HG03139 (cell line): ENCODE results near the gene NAV3.
"Not testable (repeated sequence)": the region's sequence is repeated elsewhere in the genome, so short reads cannot be mapped to it uniquely, and the experiment has no call there.

ENCODE experiments used
- ATAC-seq: cut with Tn5 transposase; IDR thresholded peaks from one replicate; pipeline ENCODE4 v1.9.1; 2021; ENCODE audit not compliant: unreplicated experiment

Gene NAV3

DNA sequence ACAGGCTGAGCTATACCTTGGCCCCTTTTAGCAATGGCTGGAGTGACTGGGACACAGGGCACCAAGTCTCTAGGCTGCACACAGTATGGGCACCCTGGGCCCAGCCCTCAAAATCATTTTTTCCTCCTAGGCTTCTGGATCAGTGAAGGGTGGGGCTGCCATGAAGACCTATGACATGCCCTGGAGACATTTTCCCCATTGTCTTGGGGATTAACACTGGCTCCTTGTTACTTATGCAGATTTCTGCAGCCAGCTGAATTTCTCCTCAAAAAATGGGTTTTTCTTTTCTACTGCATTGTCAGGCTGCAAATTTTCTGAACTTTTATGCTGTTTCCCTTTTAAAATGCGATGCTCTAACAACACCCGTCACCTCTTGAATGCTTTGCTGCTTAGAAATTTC lies 272.1 kb downstream of the NAV3 start:
- ATAC-seq = not testable (repeated sequence)

DNA sequence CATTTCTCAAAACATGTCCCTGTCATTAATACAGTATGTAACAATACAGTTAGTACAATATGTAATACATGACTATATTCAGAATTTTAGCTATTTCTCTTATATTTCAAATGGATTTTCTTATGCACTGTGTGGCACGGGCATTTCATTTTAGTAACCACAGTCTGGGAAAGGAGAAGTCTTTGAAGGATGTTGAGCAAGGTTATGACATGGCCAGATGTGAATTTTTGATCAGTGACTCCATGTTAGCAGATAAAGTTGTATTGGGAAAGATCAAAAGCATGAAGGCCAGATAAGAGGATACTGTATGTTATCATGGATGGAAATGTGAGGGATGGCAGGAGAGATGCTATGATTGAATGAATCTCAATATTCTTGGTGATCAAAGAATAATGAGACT lies 285.2 kb downstream of the NAV3 start:
- ATAC-seq = no peak

DNA sequence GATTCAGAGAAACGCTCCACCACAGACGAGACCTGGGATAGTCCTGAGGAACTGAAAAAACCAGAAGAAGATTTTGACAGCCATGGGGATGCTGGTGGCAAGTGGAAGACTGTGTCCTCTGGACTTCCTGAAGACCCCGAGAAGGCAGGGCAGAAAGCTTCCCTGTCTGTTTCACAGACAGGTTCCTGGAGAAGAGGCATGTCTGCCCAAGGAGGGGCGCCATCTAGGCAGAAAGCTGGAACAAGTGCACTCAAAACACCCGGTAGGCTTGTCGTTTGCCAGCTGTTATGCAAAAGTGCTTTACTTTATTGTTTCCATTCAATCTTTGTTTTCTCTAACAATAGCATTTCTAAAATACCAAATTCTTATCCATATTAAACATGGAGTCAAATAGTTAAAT lies 287.3 kb downstream of the NAV3 start:
- no peak for ATAC-seq

DNA sequence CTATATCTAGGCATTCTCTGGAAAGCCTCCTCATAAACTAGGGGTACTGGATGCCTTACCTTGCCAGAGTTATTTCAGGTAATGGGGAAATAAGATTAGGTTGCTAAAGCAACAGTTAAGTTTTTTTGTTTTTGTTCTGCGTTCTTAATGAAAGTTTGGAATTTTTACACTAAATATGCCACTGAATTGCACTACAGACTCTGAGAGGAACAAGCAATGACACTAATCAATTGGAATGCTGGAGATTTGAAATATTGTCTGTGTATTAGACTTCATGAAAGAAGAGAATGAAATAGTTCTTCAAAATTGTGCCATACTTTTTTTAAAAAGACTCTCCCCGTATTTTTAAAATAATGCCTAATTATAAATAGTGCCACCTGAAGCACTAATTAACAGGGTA lies 287.8 kb downstream of the NAV3 start:
- ATAC-seq = no peak

DNA sequence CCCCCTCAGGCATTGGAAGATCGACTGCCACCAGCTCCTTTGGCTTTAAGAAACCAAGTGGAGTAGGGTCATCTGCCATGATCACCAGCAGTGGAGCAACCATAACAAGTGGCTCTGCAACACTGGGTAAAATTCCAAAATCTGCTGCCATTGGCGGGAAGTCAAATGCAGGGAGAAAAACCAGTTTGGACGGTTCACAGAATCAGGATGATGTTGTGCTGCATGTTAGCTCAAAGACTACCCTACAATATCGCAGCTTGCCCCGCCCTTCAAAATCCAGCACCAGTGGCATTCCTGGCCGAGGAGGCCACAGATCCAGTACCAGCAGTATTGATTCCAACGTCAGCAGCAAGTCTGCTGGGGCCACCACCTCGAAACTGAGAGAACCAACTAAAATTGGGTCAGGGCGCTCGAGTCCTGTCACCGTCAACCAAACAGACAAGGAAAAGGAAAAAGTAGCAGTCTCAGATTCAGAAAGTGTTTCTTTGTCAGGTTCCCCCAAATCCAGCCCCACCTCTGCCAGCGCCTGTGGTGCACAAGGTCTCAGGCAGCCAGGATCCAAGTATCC lies 288.7 kb downstream of the NAV3 start:
- ATAC-seq = no peak

DNA sequence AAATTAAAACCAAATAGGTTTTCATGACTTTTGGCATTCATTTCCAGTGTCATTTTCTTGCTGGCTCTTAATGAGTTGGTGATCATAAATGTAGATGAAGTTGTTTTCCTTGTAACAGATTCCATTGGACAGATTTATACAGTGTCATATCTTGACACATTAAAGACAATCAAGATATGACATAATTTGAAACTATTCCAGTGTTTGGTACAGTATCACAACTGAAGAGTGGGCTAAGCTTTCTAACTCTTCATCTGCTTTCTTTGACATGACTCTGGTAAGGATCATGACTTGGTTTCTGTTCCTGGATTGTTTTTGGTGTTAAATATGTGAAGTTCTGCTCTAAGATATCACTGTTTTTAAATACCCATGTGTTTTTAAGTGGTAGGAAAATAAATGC lies 289.6 kb downstream of the NAV3 start:
- ATAC-seq = no peak

DNA sequence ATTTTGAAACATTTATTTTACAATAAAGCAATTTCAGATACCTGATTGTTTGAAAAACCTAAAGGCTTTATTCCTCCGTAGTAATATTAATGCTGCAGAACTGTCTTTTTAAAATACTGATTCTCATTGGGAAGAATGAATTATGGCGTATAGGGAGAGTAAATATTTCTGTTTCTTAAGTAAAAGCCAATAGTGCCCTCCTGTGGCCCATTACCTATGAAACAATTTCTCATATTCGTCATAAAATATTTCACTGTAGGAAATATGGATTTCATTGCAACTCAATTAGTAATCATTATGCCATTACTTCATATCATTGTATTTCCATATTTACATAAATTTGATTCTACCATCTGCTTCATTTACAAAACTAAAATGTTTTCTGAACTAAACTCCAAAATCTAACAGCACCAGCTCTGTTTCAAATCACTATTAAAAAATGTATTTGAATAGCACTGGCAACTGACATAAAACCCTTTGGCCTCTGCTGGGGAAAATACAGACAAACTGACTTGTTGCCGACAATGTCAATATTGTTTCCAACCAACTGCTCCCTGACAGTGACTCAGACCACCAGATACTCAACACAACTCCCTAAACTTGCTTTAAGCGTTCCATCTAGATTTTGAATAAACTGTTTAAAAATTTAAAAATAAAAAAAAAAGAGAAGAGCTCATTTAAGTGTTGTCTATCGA lies 290.3 kb downstream of the NAV3 start:
- ATAC-seq = no peak

DNA sequence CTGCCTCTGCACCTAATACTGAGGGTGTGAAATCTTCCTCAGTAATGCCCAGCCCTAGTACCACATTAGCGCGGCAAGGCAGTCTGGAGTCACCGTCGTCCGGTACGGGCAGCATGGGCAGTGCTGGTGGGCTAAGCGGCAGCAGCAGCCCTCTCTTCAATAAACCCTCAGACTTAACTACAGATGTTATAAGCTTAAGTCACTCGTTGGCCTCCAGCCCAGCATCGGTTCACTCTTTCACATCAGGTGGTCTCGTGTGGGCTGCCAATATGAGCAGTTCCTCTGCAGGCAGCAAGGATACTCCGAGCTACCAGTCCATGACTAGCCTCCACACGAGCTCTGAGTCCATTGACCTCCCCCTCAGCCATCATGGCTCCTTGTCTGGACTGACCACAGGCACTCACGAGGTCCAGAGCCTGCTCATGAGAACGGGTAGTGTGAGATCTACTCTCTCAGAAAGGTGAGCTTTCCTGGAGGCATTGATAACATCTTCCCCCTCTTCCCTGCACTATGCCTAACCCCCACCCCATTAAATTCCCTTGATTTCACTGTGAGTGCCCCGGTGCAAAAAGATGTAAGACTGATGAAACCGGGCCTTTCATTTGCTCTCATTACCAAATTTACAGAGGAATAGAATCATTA lies 291.4 kb downstream of the NAV3 start:
- ATAC-seq = no peak

DNA sequence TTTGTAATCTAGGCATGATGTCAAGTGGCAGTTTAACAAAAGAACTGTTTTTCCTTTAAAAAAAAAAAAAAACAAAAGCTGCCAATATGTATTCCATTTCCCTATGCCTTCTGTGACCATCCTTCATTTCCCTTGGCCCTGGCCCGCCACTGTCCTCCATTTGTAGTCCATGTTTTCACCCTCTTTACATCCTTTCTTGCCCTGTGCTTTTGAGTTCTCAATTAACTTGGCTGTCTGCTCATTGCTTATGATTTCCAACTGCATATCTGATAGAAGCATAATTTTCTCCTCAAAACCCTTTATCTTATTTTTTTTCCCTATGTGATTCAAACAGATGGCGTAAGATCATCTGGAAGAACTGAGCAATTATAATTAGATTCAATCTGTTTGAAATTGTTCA lies 297.5 kb downstream of the NAV3 start:
- no peak for ATAC-seq

DNA sequence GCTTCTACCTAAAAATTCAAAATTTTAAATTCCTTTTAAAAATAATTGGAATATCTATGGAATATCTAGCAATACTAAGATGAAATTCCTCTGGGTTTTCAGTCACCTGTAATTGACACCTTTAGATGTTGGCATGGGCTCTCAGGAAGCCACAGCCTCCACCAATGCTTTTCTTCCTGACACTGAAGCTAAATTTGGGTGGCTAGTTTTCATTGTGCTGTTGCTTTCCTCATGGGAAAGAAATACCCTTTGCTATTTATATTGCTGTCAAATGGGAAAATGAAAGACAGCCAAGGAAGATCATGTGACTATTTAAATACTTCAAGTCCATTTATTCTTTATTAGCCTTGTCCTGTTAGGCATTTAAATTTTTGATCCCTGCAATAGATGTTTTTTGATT lies 313.0 kb downstream of the NAV3 start:
- no peak for ATAC-seq

DNA sequence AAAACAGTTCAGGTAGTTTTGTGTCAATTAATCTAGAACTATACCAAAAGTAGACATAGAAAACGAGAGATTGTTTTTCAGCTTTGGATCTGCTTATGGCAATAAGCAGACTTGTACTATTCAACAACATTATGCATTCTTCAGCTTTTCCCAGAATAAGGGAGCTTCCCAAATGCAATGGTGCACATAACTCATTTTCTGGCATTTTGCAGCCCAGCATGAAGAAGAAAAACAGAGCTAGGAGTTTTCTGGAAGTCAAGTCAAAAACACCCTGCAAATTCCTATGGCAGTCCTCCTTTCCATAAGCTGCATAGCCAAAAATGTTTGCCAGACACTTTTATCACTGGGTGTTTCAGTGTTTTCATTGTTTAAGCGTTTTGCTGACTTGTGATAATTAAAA lies 314.7 kb downstream of the NAV3 start:
- no peak for ATAC-seq

DNA sequence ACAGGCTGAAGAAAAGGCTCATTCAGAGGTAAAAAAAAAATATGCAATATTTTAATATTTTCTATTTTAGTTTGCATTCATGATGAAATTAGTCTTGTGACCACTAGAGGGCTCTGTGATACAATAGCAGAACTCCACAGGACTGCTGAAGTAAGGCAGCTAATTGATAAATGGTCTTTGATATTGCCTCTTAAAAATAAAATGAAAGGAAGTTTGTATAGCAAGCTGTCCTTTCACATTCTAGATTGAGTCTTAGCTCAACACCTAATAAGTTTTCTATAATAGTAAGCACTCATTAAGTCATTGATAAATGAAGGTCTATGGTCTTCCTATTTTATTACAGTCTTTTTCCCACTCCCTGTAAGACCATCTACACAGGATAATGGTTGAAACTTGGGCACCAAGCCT lies 315.7 kb downstream of the NAV3 start:
- no peak for ATAC-seq

DNA sequence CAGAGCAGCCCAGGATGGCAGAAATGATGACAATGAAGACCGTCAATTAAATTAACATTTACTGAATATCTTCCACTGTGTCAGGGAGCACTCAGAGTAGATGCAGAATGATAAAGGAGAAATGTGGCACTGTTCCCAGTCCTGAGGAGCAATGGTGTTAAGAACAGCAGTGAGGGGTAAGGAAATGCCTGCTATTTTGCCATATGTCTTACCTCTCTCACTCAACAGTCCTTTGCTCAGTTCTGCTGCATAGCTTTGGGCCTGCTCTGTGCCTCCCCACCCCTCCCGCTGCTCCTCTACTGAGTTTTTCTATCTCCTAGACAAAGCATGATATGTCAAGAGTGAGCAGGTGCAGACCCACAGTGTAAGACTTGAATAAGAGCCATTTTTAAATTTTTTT lies 318.8 kb downstream of the NAV3 start:
- no peak for ATAC-seq

DNA sequence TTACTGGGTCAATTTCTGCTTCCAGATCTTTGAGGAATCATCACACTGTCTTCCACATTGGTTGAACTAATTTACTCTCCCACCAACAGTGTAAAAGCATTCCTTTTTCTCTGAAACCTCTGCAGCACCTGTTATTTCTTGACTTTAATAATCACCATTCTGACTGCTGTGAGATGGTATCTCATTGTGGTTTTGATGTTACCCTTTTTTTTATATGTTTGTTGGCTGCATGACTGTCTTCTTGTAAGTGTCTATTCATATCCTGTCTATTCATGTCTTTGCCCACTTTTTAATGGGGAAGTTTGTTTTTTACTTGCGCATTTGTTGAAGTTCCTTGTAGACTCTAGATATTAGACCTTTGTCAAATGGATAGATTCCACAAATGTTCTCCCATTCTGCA lies 324.9 kb downstream of the NAV3 start:
- no peak for ATAC-seq

DNA sequence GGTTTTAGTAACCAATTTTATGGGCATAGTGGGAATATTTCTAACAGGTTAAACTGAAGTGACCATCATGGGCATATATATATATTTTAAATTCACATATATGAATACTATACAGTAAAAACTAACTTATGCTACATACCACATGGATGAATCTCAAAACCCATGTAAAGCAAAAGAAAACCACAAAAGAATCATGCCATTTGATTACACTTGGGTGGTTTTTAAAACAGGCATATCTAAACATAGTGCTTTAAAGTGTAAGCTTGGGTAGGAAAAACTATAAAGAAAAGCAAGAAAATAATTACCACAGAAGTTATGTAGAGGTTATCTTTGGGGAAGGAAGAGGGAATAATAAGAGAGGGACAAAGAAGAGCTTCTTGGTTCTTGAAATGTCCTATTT lies 326.1 kb downstream of the NAV3 start:
- ATAC-seq = no peak

DNA sequence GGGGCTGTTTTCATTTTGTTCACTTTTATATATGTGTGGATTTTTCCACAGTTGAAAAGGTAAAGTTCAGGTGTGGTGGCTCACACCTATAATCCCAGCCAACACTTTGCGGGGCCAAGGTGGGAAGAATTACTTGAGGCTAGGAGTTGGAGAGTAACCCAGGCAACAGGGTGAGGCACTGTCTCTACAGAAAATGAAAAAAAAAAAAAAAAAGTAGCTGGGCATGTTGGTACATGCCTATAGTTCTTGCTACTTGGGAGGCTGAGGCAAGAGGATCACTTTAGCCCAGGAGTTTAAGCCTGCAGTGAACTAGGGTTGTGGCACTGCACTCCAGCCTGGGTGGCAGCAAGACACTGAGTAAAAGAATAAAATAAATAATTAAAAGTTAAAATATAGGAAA lies 326.5 kb downstream of the NAV3 start:
- no peak for ATAC-seq

DNA sequence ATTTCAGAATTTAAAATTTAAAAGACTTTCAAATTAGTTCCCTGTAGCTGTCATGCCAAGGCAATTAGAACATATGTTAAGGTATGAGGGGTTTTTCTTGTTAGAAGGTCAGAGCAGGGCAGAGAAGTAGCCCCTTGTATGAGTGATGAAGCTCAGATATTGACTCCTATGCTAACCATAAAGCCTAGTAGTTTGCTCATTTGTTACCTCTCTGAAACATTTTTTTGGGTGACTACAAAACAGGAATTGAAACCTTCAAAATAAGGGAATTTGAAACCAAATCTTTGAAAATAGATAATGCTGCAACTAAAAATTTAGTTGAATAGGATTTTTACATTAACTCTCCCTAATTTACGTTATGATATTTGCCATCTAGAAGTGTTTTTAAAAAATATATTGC lies 333.5 kb downstream of the NAV3 start:
- no peak for ATAC-seq

DNA sequence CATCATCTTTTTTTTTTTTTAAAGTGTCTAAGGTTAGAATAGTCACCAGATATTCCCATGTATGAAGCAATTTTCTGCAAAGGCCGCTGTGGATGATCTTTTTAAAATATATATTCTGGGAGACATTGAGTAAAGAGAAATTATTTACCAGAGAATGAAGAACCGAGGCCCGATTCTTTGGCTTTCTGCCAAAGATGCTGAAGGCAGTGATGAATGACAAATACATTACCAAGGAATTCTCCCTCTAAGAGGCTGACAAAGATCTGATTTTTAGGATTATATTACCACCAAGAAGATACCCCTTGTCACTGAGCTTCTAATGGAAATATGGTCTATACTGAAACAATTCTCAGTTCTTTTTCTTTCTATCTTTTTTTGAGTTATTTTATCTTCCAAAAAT lies 336.8 kb downstream of the NAV3 start:
- no peak for ATAC-seq

DNA sequence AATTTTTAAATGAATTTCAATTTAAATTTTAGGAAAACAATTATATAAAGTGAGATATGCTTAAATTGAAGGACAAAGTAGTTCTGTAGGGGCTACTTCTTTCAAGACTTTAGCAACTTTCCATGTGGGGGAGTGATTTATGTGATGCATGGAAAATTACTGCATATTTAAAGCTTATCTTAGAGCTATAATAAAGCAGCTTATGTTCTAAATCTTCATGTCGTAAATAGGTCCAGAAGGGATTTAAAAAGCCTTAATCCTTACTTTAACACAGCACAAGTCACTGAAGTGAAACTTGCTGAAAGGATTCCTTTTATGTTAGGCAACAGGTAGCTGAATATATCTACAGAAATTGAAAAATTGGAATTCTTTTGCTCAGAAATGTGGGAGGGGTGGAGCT lies 340.4 kb downstream of the NAV3 start:
- ATAC-seq = no peak

DNA sequence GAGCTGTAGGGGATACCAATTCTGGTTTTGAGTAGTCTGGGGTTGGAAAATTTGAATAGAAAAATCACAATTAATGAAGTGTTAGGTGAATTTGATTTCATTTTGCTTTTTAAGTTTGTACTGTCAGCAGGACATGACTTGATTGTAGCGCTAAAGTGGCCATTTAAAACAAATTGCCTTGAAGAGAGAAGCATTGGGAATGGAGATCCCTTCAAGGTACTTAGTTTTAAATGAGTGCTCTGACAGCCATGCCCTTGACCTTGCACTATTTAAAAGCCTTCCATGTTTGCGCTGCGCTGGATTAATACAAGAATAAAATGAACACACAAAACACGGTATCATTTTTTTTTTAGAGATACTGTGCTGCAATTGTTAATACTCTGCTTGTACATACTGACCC lies 345.9 kb downstream of the NAV3 start:
- ATAC-seq = no peak

DNA sequence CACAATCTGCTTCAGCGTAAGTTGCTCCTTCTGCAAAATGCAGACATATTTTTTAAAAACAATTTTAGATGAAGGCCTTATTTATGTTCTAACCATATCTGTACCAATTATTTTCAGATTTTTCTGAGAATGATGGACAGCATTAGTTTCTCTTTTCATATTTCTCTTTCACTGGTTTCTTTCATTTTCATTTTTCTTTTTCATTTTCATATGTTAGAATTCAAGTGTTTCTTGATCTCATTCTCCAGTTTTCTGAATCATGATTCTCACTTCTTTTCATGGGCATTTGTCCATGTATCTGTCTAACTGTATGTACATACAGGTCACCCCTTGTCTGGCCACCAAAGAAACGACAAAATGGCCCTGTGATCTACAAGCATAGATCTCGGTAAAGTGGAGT lies 346.6 kb downstream of the NAV3 start:
- no peak for ATAC-seq

DNA sequence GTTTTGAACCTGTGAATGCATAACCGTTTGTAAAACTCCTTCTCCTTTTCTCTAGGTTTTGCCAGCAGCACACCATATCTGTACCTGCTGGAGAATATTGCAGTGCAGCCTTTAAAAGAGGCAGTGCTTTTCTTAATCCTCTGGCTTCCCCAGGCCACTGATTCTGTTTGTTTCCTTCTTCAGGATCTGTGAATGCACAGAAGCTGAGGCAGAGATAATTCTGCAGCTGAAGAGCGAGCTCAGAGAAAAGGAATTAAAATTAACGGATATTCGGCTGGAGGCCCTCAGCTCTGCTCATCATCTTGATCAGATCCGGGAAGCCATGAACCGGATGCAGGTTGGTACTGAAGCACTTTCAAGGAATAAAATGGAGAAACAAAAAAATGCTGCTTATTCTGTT lies 348.7 kb downstream of the NAV3 start:
- no peak for ATAC-seq
